Neuronal stem cell (in vitro differentiated cells): ENCODE measurements around the gene FIBP.

Experiments used
- DNase-seq: peaks from one replicate; pipeline ENCODE4 v3.0.0-alpha.2; 2013; ENCODE audit warnings: low spot score
- H2AFZ ChIP-seq: one replicate; pipeline ENCODE4 v1.6.1; 2013; ENCODE audit warnings: mild to moderate bottlenecking, low read length, inconsistent platforms
- H2AK5ac ChIP-seq: 2 replicates; pipeline ENCODE4 v1.6.1; 2013; ENCODE audit warnings: low read depth, mild to moderate bottlenecking, inconsistent platforms, low read length, moderate library complexity, mixed read lengths
- H2BK120ac ChIP-seq: 2 replicates; pipeline ENCODE4 v1.6.1; 2013; ENCODE audit warnings: low read depth, mild to moderate bottlenecking, inconsistent platforms, low read length, moderate library complexity, mixed read lengths
- H2BK12ac ChIP-seq: one replicate; pipeline ENCODE4 v1.6.1; 2013; ENCODE audit warnings: low read length, inconsistent platforms
- H2BK15ac ChIP-seq: 2 replicates; pipeline ENCODE4 v1.6.1; 2013; ENCODE audit warnings: mild to moderate bottlenecking, low read length, inconsistent platforms, mixed read lengths
- H2BK5ac ChIP-seq: one replicate; pipeline ENCODE4 v1.6.1; 2013; ENCODE audit warnings: inconsistent platforms, mild to moderate bottlenecking, low read length, moderate library complexity
- H3K14ac ChIP-seq: one replicate; pipeline ENCODE4 v1.6.1; 2013; ENCODE audit warnings: low read length, inconsistent platforms
- H3K18ac ChIP-seq: 2 replicates; pipeline ENCODE4 v1.6.1; 2013; ENCODE audit warnings: low read length, inconsistent platforms
- H3K23ac ChIP-seq: 2 replicates; pipeline ENCODE4 v1.6.1; 2013; ENCODE audit warnings: low read depth, mild to moderate bottlenecking, mixed read lengths, low read length, inconsistent platforms; ENCODE audit not compliant: poor library complexity
- H3K27ac ChIP-seq: replicated peaks from 3 replicates; pipeline ENCODE4 v1.5.1; 2013; ENCODE audit warnings: low read length, inconsistent platforms
- H3K27me3 ChIP-seq, 3 experiments: 2 replicates each; pipeline ENCODE4 v1.6.1; 2013; ENCODE audit warnings: low read length in 3 of 3, mild to moderate bottlenecking in 2 of 3, inconsistent platforms in 1 of 3, low read depth in 1 of 3, mixed read lengths in 1 of 3, moderate library complexity in 1 of 3; ENCODE audit not compliant: control insufficient read depth in 3 of 3, insufficient read depth in 3 of 3
- H3K36me3 ChIP-seq, 2 donors: replicated peaks in 1 of 2; 2 replicates each; pipeline ENCODE4 v1.6.1; 2013; ENCODE audit warnings: low read length in 2 of 2; ENCODE audit not compliant: control insufficient read depth in 2 of 2, insufficient read depth in 2 of 2
- H3K4ac ChIP-seq: 2 replicates; pipeline ENCODE4 v1.6.1; 2013; ENCODE audit warnings: inconsistent platforms, mild to moderate bottlenecking, low read length, moderate library complexity
- H3K4me1 ChIP-seq, 2 donors: 1 replicate in 1 of 2; 2 replicates in 1 of 2; pipeline ENCODE4 v1.6.1; 2013; ENCODE audit warnings: low read length in 2 of 2, low read depth in 1 of 2; ENCODE audit not compliant: control insufficient read depth in 2 of 2, insufficient read depth in 1 of 2
- H3K4me2 ChIP-seq: one replicate; pipeline ENCODE4 v1.6.1; 2013; ENCODE audit warnings: mild to moderate bottlenecking, low read length, inconsistent platforms; ENCODE audit not compliant: insufficient read depth, poor library complexity, severe bottlenecking
- H3K4me3 ChIP-seq, 2 donors: 2 replicates each; pipeline ENCODE4 v1.5.1; 2013; ENCODE audit warnings: low read length in 2 of 2, mild to moderate bottlenecking in 2 of 2, inconsistent platforms in 1 of 2, moderate library complexity in 1 of 2
- H3K79me1 ChIP-seq: one replicate; pipeline ENCODE4 v1.6.1; 2013; ENCODE audit warnings: low read depth, mild to moderate bottlenecking, inconsistent platforms, low read length, moderate library complexity
- H3K9ac ChIP-seq: one replicate; pipeline ENCODE4 v1.6.1; 2013; ENCODE audit warnings: mild to moderate bottlenecking, low read depth, low read length, inconsistent platforms; ENCODE audit not compliant: poor library complexity
- H3K9me3 ChIP-seq, 2 donors: replicated peaks in 1 of 2; 2 replicates each; pipeline versions ENCODE3 to v1.6.1; 2013; ENCODE audit warnings: low read length in 2 of 2, mild to moderate bottlenecking in 2 of 2, inconsistent platforms in 1 of 2, low read depth in 1 of 2, mixed read lengths in 1 of 2, moderate library complexity in 1 of 2; ENCODE audit not compliant: control insufficient read depth in 2 of 2, insufficient read depth in 1 of 2
- H4K8ac ChIP-seq: one replicate; pipeline ENCODE4 v1.6.1; 2013; ENCODE audit warnings: low read depth, mild to moderate bottlenecking, inconsistent platforms, low read length, moderate library complexity
- H4K91ac ChIP-seq: one replicate; pipeline ENCODE4 v1.6.1; 2013; ENCODE audit warnings: low read length, low read depth, mild to moderate bottlenecking, inconsistent platforms; ENCODE audit not compliant: poor library complexity
- WGBS, 2 donors: extraction: QIAGEN DNeasy Blood & Tissue Kit; methylation state at CpG; one replicate each; pipeline ENCODE4 v1.1.7; 2013; ENCODE audit warnings: missing lambda C conversion rate in 2 of 2, mixed read lengths in 1 of 2; ENCODE audit not compliant: insufficient read length in 2 of 2, insufficient replicate concordance in 1 of 2; ENCODE audit errors: extremely low coverage in 2 of 2; 5-methylcytosine and 5-hydroxymethylcytosine counted together

Gene FIBP

GRCh38 chr11:65867284-65868071 lies 20.8 kb downstream of the FIBP start:
- no peak overlapping the region for H3K4ac ChIP-seq
- H2BK120ac ChIP-seq = no peak overlapping the region
- peak overlapping the region; percentile 52 for H3K23ac ChIP-seq
- peaks cover 5 to 20% of the 10 kb centered on the region in 2 donors for H3K4me1 ChIP-seq
- peak overlapping the region; percentile 65 for H3K9ac ChIP-seq
- WGBS, 2 donors = no CpG with 5 or more reads among the region's 29 CpGs
- H3K4me2 ChIP-seq = peak overlapping the region; percentile 67
- H2BK5ac ChIP-seq = no peak overlapping the region
- peaks cover 7% of the 10 kb centered on the region for H3K79me1 ChIP-seq
- no peak overlapping the region for H2BK15ac ChIP-seq
- H3K4me3 ChIP-seq = peak overlapping the region in 1 of 2 donors; percentile 84
- no peaks in the 10 kb centered on the region for H3K9me3 ChIP-seq
- H3K18ac ChIP-seq = no peak overlapping the region
- H2BK12ac ChIP-seq = no peak overlapping the region
- H3K27ac ChIP-seq = peak overlapping the region; percentile 1
- no peak overlapping the region for H4K91ac ChIP-seq
- no peak overlapping the region for H4K8ac ChIP-seq
- no peaks in the 10 kb centered on the region for H3K27me3 ChIP-seq
- no peak overlapping the region for H2AFZ ChIP-seq
- peak overlapping the region; percentile 77 for H2AK5ac ChIP-seq
- peak; percentile 47 for DNase-seq
- no peak overlapping the region for H3K14ac ChIP-seq
- peaks cover 31 to 54% of the 10 kb centered on the region in 2 donors for H3K36me3 ChIP-seq

- Histone ChIP-seq H3K4me3 (no peak overlapping the region), H2AFZ (no peak overlapping the region), H2BK12ac (no peak overlapping the region), H4K8ac (no peak overlapping the region), H3K4me2 (no peak overlapping the region), H3K79me1 (peaks cover 11% of the 10 kb centered on the region), H3K27me3 (no peaks in the 10 kb centered on the region), H3K36me3 (peaks cover 39 to 62% of the 10 kb centered on the region in 2 donors), H3K27ac (peak overlapping the region; percentile 1), H3K9ac (peak overlapping the region; percentile 50), H3K14ac (no peak overlapping the region), H3K23ac (peak overlapping the region; percentile 52), H2BK5ac (no peak overlapping the region), H2AK5ac (peak overlapping the region; percentile 77), H3K4ac (no peak overlapping the region), H2BK15ac (no peak overlapping the region), H3K9me3 (no peaks in the 10 kb centered on the region), H3K18ac (peak overlapping the region; percentile 24), H2BK120ac (no peak overlapping the region), H3K4me1 (peaks cover 7 to 22% of the 10 kb centered on the region in 2 donors), H4K91ac (peak overlapping the region; percentile 59)
- no peak for DNase-seq
- no CpG with 5 or more reads among the region's 21 CpGs for WGBS, 2 donors
Measured at GRCh38 chr11:65866509-65867283, 21.6 kb downstream of the FIBP start.

GRCh38 chr11:65865550-65866172 lies 22.6 kb downstream of the FIBP start:
- H3K27me3 ChIP-seq = no peaks in the 10 kb centered on the region
- no peak overlapping the region for H3K4ac ChIP-seq
- no peak overlapping the region for H2AFZ ChIP-seq
- H3K4me1 ChIP-seq = peaks cover 14 to 19% of the 10 kb centered on the region in 2 donors
- H2BK15ac ChIP-seq = no peak overlapping the region
- no peak overlapping the region for H2BK12ac ChIP-seq
- no peak overlapping the region for H2BK5ac ChIP-seq
- no peak for DNase-seq
- H3K36me3 ChIP-seq = peaks cover 40 to 65% of the 10 kb centered on the region in 2 donors
- no peaks in the 10 kb centered on the region for H3K9me3 ChIP-seq
- peak overlapping the region; percentile 13 for H3K9ac ChIP-seq
- H3K27ac ChIP-seq = no peak overlapping the region
- H3K18ac ChIP-seq = no peak overlapping the region
- H2AK5ac ChIP-seq = no peak overlapping the region
- no CpG with 5 or more reads among the region's 9 CpGs for WGBS, 2 donors
- peak overlapping the region; percentile 29 for H3K23ac ChIP-seq
- H4K91ac ChIP-seq = no peak overlapping the region
- no peak overlapping the region for H3K4me3 ChIP-seq
- no peak overlapping the region for H4K8ac ChIP-seq
- H3K4me2 ChIP-seq = no peak overlapping the region
- no peak overlapping the region for H3K14ac ChIP-seq
- peaks cover 20% of the 10 kb centered on the region for H3K79me1 ChIP-seq
- H2BK120ac ChIP-seq = no peak overlapping the region
